GM12892 (cell line): ENCODE results near the gene ELOVL6.

Source experiments
- POLR2AphosphoS5 ChIP-seq: IDR thresholded peaks from 2 replicates; pipeline ENCODE4 v1.6.1; 2011; ENCODE audit warnings: low read depth, low read length, control low read depth
- TAF1 ChIP-seq: IDR thresholded peaks from 2 replicates; pipeline ENCODE4 v1.6.1; 2011; ENCODE audit warnings: low read depth, mild to moderate bottlenecking, control low read depth, low read length, borderline replicate concordance

DNA sequence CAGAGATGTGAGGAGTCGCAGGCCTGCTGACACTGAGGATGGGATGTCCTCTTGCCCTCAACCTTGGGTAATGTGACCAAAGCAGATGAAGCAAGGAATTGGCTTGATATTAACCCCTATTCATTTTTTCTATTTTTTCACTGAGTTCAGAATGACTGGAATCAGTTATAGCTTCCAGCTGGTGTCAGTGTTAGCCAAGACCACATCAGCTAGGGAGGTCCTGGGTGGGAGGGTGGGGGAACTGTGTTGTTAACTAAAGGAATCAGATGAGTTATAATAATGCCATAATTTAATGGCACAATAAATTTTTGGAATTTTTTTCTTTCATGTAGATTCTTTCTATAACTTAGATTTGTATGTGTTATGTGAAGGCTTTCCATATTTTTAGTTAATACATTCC is 193.9 kb downstream of the ELOVL6 start:
- no peak for TF ChIP-seq POLR2AphosphoS5
- TF ChIP-seq TAF1 = no peak
